Measurements from ENCODE around the gene NCOA3. TPM values are rescaled to one million over a fixed set of nuclear protein-coding genes. Genes with fewer than 3 reads are reported as not detected.
A peak's percentile ranks its signal among the peaks of the same experiment; 100 is the strongest.
"Not testable (repeated sequence)": the region's sequence is repeated elsewhere in the genome, so short reads cannot be mapped to it uniquely, and the experiment has no call there.

The NCOA3 gene
- total RNA-seq, 4 donors from 2014 or later: 26.7 to 40.2 (median 34.5) TPM

GRCh38 chr20:47492284-47492683 lies 9.4 kb upstream of the NCOA3 start:
- Histone ChIP-seq H3K27ac (peak overlapping the region; percentile 73 to 86 (median 82)), H3K4me1 (peaks cover 6 to 59% (median 30%) of the 10 kb centered on the region in 3 donors), H3K9me3 (no peaks in the 10 kb centered on the region), H3K27me3 (no peaks in the 10 kb centered on the region), H3K4me3 (no peak overlapping the region), H3K36me3 (no peaks in the 10 kb centered on the region)
- WGBS, 2 donors: 54 to 65% methylated on average over 3 of the region's 3 CpGs
- TF ChIP-seq CTCF (IDR thresholded peaks at IDR 0.05) (no peak), POLR2A (IDR thresholded peaks at IDR 0.05) (no peak)
- DNase-seq: no peak
- intact Hi-C loops (cut with DNase I): no loop called here

GRCh38 chr20:47493175-47493962 lies 8.3 kb upstream of the NCOA3 start:
- TF ChIP-seq CTCF (IDR thresholded peaks at IDR 0.05) (no peak), POLR2A (IDR thresholded peaks at IDR 0.05) (no peak)
- WGBS, 2 donors: 2 to 7% methylated on average over 3 of the region's 3 CpGs
- peak overlapping the region in 1 of 4 donors; percentile 26 for H3K4me3 ChIP-seq
- H3K36me3 ChIP-seq: no peaks in the 10 kb centered on the region
- H3K9me3 ChIP-seq: no peaks in the 10 kb centered on the region
- H3K27ac ChIP-seq: peak overlapping the region; percentile 73 to 86 (median 82)
- no peak for DNase-seq
- peaks cover 6 to 53% (median 21%) of the 10 kb centered on the region in 3 donors for H3K4me1 ChIP-seq
- no peaks in the 10 kb centered on the region for H3K27me3 ChIP-seq
- intact Hi-C loops (cut with DNase I): no loop called here

GRCh38 chr20:47493963-47494293 lies 7.8 kb upstream of the NCOA3 start:
- DNase-seq: no peak
- 38 to 44% methylated on average over 2 of the region's 2 CpGs for WGBS, 2 donors
- Histone ChIP-seq H3K9me3 (no peaks in the 10 kb centered on the region), H3K27me3 (no peaks in the 10 kb centered on the region), H3K4me1 (peaks cover 6 to 49% (median 21%) of the 10 kb centered on the region in 3 donors), H3K27ac (peak overlapping the region; percentile 73 to 86 (median 82)), H3K36me3 (no peaks in the 10 kb centered on the region), H3K4me3 (no peak overlapping the region)
- intact Hi-C loops (cut with DNase I): no loop called here
- TF ChIP-seq POLR2A (IDR thresholded peaks at IDR 0.05) (no peak), CTCF (IDR thresholded peaks at IDR 0.05) (peak in 2 of 6 experiments; percentile 4 to 9)

- H3K4me1 ChIP-seq: peaks cover 6 to 47% (median 21%) of the 10 kb centered on the region in 3 donors
- H3K27me3 ChIP-seq; H3K4me3 ChIP-seq; intact Hi-C loops (cut with DNase I); H3K36me3 ChIP-seq; DNase-seq; H3K9me3 ChIP-seq: not testable (repeated sequence)
- H3K27ac ChIP-seq: peak overlapping the region in 1 of 4 donors; percentile 85
- WGBS, 2 donors: 72 to 78% methylated on average over 7 to 11 of the region's 11 CpGs
These were observed 7.1 kb upstream of the NCOA3 start for GRCh38 chr20:47494606-47495005.

GRCh38 chr20:47496118-47496517 lies 5.6 kb upstream of the NCOA3 start:
- Histone ChIP-seq H3K4me1 (peaks cover 6 to 49% (median 23%) of the 10 kb centered on the region in 3 donors), H3K9me3 (no peaks in the 10 kb centered on the region), H3K4me3 (no peak overlapping the region), H3K36me3 (no peaks in the 10 kb centered on the region), H3K27me3 (no peaks in the 10 kb centered on the region), H3K27ac (no peak overlapping the region)
- TF ChIP-seq POLR2A (IDR thresholded peaks at IDR 0.05) (no peak), CTCF (IDR thresholded peaks at IDR 0.05) (no peak)
- intact Hi-C loops (cut with DNase I): no loop called here
- DNase-seq: no peak
- WGBS, 2 donors: 90 to 94% methylated on average over 1 of the region's 1 CpG

Data from esophagus squamous epithelium (tissue), 5 donors.